ENCODE results near the gene RUNX3. TPM values are rescaled to one million over a fixed set of nuclear protein-coding genes. Genes with fewer than 3 reads are reported as not detected.

RUNX3 gene
- total RNA-seq, 1 experiment from 2014 or later = 0.33 TPM

DNA sequence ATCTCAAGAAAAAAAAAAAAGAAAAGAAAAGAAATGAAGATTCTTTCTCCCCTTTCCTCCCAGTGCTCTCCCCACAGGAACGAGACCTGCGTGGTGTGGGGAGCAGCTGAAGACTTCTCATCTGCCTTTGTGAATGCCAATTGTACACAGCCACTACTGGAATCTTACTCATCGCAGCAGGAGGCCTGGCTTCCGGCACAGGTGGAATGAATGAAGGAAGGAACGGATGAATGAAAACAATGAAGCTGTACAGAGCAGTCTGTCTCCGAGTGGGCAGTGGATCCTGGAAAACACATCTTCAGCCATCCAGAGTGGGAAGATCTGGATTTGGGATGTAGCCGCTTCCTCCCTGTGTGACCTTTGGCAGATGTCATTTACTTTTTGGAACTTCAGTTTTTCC, 64.9 kb downstream of the RUNX3 start:
- Mint-ChIP-seq H3K36me3 (ENCODE audit: insufficient read depth in 1 of 3, low read depth in 3 of 3) (no peaks in the 10 kb centered on the region), H3K27me3 (ENCODE audit: low read depth) (peaks cover 5% of the 10 kb centered on the region), H3K27ac (no peak overlapping the region), H3K4me3 (no peak overlapping the region), H3K4me1 (peaks cover 12 to 19% of the 10 kb centered on the region in 2 experiments), H3K9me3 (no peaks in the 10 kb centered on the region; a peak in 1 of 5 replicates)
- Histone ChIP-seq H2BK5ac (ENCODE audit: insufficient read length, low read length) (no peak overlapping the region), H3K23me2 (ENCODE audit: insufficient read length, low read depth, low read length, poor library complexity, severe bottlenecking) (no peaks in the 10 kb centered on the region), H3K56ac (ENCODE audit: insufficient read length, low read depth, low read length) (no peak overlapping the region), H3K14ac (ENCODE audit: insufficient read depth, low read length) (no peak overlapping the region), H3T11ph (ENCODE audit: low read length) (no peak overlapping the region), H3K27ac (ENCODE audit: insufficient read length, low read depth, low read length) (no peak overlapping the region), H3K27me3 (ENCODE audit: insufficient read depth, low read length) (no peaks in the 10 kb centered on the region), H3K9me3 (ENCODE audit: control insufficient read depth, low read depth, low read length) (no peaks in the 10 kb centered on the region), H3K4me1 (ENCODE audit: insufficient read depth, low read length) (no peaks in the 10 kb centered on the region), H4K5ac (ENCODE audit: insufficient read length, low read depth, low read length) (no peak overlapping the region), H3K4ac (ENCODE audit: low read depth, low read length) (no peak overlapping the region), H2AFZ (ENCODE audit: low read length) (no peak overlapping the region), H3K79me2 (ENCODE audit: insufficient read depth, low read length) (no peaks in the 10 kb centered on the region), H2BK12ac (ENCODE audit: insufficient read length, low read depth, low read length) (no peak overlapping the region), H4K91ac (ENCODE audit: insufficient read length, low read depth, low read length) (no peak overlapping the region), H3K4me2 (ENCODE audit: insufficient read depth, insufficient read length, low read length) (no peak overlapping the region), H2AK5ac (ENCODE audit: insufficient read length, low read length) (no peak overlapping the region), H2BK20ac (ENCODE audit: low read depth, low read length, poor library complexity, severe bottlenecking) (no peak overlapping the region), H4K8ac (replicated peaks; ENCODE audit: insufficient read length, low read depth, low read length) (no peak overlapping the region), H3K23ac (ENCODE audit: insufficient read length, low read depth, low read length) (no peak overlapping the region), H3K9ac (ENCODE audit: extremely low read depth, insufficient read length, low read length) (no peak overlapping the region), H3K18ac (ENCODE audit: insufficient read length, low read depth, low read length) (no peak overlapping the region), H3K79me1 (ENCODE audit: insufficient read depth, low read depth, low read length, poor library complexity, severe bottlenecking) (no peaks in the 10 kb centered on the region), H4K20me1 (ENCODE audit: control insufficient read depth, insufficient read depth, insufficient read length) (no peaks in the 10 kb centered on the region), H2BK120ac (ENCODE audit: low read depth, low read length, poor library complexity, severe bottlenecking) (no peak overlapping the region), H2BK15ac (ENCODE audit: low read depth, low read length) (no peak overlapping the region)
- no CpG with 5 or more reads among the region's 7 CpGs for WGBS (ENCODE audit: extremely low coverage, insufficient read length, low lambda C conversion rate)
- TF ChIP-seq, protein P1, sequence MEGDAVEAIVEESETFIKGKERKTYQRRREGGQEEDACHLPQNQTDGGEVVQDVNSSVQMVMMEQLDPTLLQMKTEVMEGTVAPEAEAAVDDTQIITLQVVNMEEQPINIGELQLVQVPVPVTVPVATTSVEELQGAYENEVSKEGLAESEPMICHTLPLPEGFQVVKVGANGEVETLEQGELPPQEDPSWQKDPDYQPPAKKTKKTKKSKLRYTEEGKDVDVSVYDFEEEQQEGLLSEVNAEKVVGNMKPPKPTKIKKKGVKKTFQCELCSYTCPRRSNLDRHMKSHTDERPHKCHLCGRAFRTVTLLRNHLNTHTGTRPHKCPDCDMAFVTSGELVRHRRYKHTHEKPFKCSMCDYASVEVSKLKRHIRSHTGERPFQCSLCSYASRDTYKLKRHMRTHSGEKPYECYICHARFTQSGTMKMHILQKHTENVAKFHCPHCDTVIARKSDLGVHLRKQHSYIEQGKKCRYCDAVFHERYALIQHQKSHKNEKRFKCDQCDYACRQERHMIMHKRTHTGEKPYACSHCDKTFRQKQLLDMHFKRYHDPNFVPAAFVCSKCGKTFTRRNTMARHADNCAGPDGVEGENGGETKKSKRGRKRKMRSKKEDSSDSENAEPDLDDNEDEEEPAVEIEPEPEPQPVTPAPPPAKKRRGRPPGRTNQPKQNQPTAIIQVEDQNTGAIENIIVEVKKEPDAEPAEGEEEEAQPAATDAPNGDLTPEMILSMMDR (conservative IDR thresholded peaks at IDR 0.05) = no peak
- DNase-seq = no peak

Measured in H9 (cell line).